ENCODE measurements around the gene RASGRP2.

DNA sequence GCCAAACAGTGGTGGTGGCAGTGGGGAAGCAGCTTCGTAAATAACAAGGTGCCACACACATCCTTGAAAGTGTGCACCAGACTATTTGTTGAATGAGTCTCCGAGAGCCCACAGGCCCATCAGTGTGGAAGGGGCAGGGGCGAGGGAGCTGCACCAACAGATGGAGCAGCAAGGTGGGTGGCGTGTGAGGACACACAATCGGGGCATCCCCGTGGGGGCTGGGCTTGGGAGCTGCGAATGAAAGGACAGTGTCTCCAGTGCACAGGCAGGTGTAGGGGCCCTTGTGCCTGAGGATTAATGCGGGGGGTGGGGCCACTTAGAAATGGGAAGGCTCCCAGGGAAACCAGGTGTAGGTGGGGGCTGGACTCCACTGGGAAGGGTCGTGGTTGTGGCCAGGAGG lies 23.8 kb downstream of the RASGRP2 start:
- TF ChIP-seq, protein P1, sequence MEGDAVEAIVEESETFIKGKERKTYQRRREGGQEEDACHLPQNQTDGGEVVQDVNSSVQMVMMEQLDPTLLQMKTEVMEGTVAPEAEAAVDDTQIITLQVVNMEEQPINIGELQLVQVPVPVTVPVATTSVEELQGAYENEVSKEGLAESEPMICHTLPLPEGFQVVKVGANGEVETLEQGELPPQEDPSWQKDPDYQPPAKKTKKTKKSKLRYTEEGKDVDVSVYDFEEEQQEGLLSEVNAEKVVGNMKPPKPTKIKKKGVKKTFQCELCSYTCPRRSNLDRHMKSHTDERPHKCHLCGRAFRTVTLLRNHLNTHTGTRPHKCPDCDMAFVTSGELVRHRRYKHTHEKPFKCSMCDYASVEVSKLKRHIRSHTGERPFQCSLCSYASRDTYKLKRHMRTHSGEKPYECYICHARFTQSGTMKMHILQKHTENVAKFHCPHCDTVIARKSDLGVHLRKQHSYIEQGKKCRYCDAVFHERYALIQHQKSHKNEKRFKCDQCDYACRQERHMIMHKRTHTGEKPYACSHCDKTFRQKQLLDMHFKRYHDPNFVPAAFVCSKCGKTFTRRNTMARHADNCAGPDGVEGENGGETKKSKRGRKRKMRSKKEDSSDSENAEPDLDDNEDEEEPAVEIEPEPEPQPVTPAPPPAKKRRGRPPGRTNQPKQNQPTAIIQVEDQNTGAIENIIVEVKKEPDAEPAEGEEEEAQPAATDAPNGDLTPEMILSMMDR (optimal IDR thresholded peaks at IDR 0.05 in 1 of 3, IDR thresholded peaks at IDR 0.05 in 1 of 3, conservative IDR thresholded peaks at IDR 0.05 in 1 of 3; ENCODE audit: extremely low read depth in 1 of 3, insufficient read depth in 2 of 3, low read length in 3 of 3): no peak
- TF ChIP-seq EZH2 (IDR thresholded peaks at IDR 0.05; ENCODE audit: low read length): no peak

All from keratinocyte (primary cell).